A673 (cell line): ENCODE data around the gene LHX1. TPM values are rescaled to one million over a fixed set of nuclear protein-coding genes. Genes with fewer than 3 reads are reported as not detected.

Experiments used
- BruUV-seq: library from RNA; stranded (reverse); fragments of 400-500 nt; replicated peaks from 2 replicates; lab custom pipeline; 2021; lab: Mats Ljungman, UMichigan
- CTCF ChIA-PET: fragments of 300-600 bp; sonication (Branson Sonifier 250); formaldehyde crosslinking; loops from one replicate; lab custom pipeline; 2022; ENCODE audit warnings: antibody characterized with exemption; lab: Charles Lee
- POLR2A ChIA-PET: fragments of 300-600 bp; sonication (Branson Sonifier 250); formaldehyde crosslinking; loops from one replicate; lab custom pipeline; 2022; ENCODE audit warnings: antibody characterized with exemption; ENCODE audit not compliant: low non-redundant PET; lab: Charles Lee
- DNase-seq: peaks from one replicate; pipeline ENCODE4 v3.0.0-alpha.2; 2015; ENCODE audit warnings: low spot score
- H3K27ac ChIP-seq: fragments of 200-600 bp; sonication (generic); 2 replicates; pipeline ENCODE4 v1.5.1; 2016; ENCODE audit warnings: mixed run types, low read depth, mild to moderate bottlenecking, mixed read lengths, antibody characterized with exemption, low read length; ENCODE audit not compliant: poor library complexity, severe bottlenecking
- H3K27me3 ChIP-seq: fragments of 200-600 bp; sonication (generic); replicated peaks from 2 replicates; pipeline ENCODE4 v1.6.1; 2017; ENCODE audit warnings: mixed run types, low read depth, mild to moderate bottlenecking, mixed read lengths, antibody characterized with exemption, low read length; ENCODE audit not compliant: insufficient read depth, poor library complexity
- H3K36me3 ChIP-seq: fragments of 200-600 bp; sonication (generic); 2 replicates; pipeline ENCODE4 v1.6.1; 2016; ENCODE audit warnings: mixed run types, mild to moderate bottlenecking, mixed read lengths, antibody characterized with exemption, low read length; ENCODE audit not compliant: insufficient read depth, poor library complexity, severe bottlenecking
- H3K4me1 ChIP-seq: fragments of 200-600 bp; sonication (generic); 2 replicates; pipeline ENCODE4 v1.6.1; 2017; ENCODE audit warnings: mixed run types, mild to moderate bottlenecking, mixed read lengths, antibody characterized with exemption, low read length; ENCODE audit not compliant: insufficient read depth, poor library complexity, severe bottlenecking
- H3K4me3 ChIP-seq: fragments of 200-600 bp; sonication (generic); 2 replicates; pipeline ENCODE4 v1.5.1; 2016; ENCODE audit warnings: low read depth, mixed run types, mild to moderate bottlenecking, mixed read lengths, low read length; ENCODE audit not compliant: poor library complexity, severe bottlenecking
- H3K9me3 ChIP-seq: fragments of 200-600 bp; sonication (generic); 2 replicates; pipeline ENCODE4 v1.6.1; 2016; ENCODE audit warnings: mixed run types, low read depth, mild to moderate bottlenecking, mixed read lengths, antibody characterized with exemption, low read length; ENCODE audit not compliant: poor library complexity, severe bottlenecking
- CTCF ChIP-seq: fragments of 300-800, 200-600 bp; sonication (generic); conservative IDR thresholded peaks from 2 replicates; pipeline ENCODE4 v1.5.1; 2017; ENCODE audit warnings: low read depth, mild to moderate bottlenecking, antibody characterized with exemption, low read length, moderate library complexity, mixed read lengths
- EZH2 ChIP-seq: fragments of 200-600 bp; sonication (generic); IDR thresholded peaks from 2 replicates; pipeline ENCODE4 v1.6.1; 2017; ENCODE audit warnings: borderline replicate concordance, low read depth, mild to moderate bottlenecking, mixed read lengths, antibody characterized with exemption, low read length; ENCODE audit not compliant: poor library complexity, severe bottlenecking
- intact Hi-C: fragments of 100-400 bp; cut with micrococcal nuclease; formaldehyde crosslinking; loops from one replicate; pipeline ENCODE4 v1.10.0; 2022; ENCODE audit not compliant: unreplicated experiment
- total RNA-seq: library from RNA; stranded (reverse); gene quantifications from 2 replicates; pipeline ENCODE4 v1.2.3, GENCODE V29; 2021

LHX1 gene
- total RNA-seq, 1 experiment from 2014 or later, result not detected

- Histone ChIP-seq H3K4me1 (peaks cover 19% of the 10 kb centered on the region), H3K27me3 (no peaks in the 10 kb centered on the region), H3K9me3 (no peaks in the 10 kb centered on the region), H3K27ac (no peak overlapping the region), H3K4me3 (no peak overlapping the region), H3K36me3 (no peaks in the 10 kb centered on the region)
- POLR2A ChIA-PET, result no interaction called here
- no TSS peak for BruUV-seq
- DNase-seq, result no peak
- CTCF ChIA-PET, result no interaction called here
- intact Hi-C loops, result no loop called here
- TF ChIP-seq CTCF, result no peak
- TF ChIP-seq EZH2, result no peak
These were observed 42.3 kb downstream of the LHX1 start for GRCh38 chr17:36979565-36979941.

- H3K27me3 ChIP-seq, result no peaks in the 10 kb centered on the region
- ChIA-PET CTCF (no interaction called here), POLR2A (no interaction called here)
- intact Hi-C loops, result no loop called here
- H3K27ac ChIP-seq, result no peak overlapping the region
- peaks cover 19% of the 10 kb centered on the region for H3K4me1 ChIP-seq
- no TSS peak for BruUV-seq
- TF ChIP-seq CTCF (no peak), EZH2 (no peak)
- H3K36me3 ChIP-seq, result no peaks in the 10 kb centered on the region
- no peak overlapping the region for H3K4me3 ChIP-seq
- no peaks in the 10 kb centered on the region for H3K9me3 ChIP-seq
- DNase-seq, result no peak
These were observed 43.0 kb downstream of the LHX1 start for GRCh38 chr17:36980280-36980761.

GRCh38 chr17:36983618-36984017 is 46.3 kb downstream of the LHX1 start:
- CTCF ChIA-PET, result no interaction called here
- BruUV-seq, result no TSS peak
- H3K36me3 ChIP-seq, result peaks cover 4% of the 10 kb centered on the region

More at GRCh38 chr17:36983618-36984017, 46.3 kb downstream of the LHX1 start:
- no peak for DNase-seq
- H3K4me1 ChIP-seq, result peaks cover 11% of the 10 kb centered on the region
- TF ChIP-seq EZH2 (no peak), CTCF (no peak)
- no peaks in the 10 kb centered on the region for H3K9me3 ChIP-seq
- H3K27me3 ChIP-seq, result no peaks in the 10 kb centered on the region
- POLR2A ChIA-PET, result no interaction called here
- intact Hi-C loops, result no loop called here
- no peak overlapping the region for H3K4me3 ChIP-seq
- no peak overlapping the region for H3K27ac ChIP-seq
